Calu3 (cell line): Measurements from ENCODE around the gene CD34. TPM values are rescaled to one million over a fixed set of nuclear protein-coding genes. Genes with fewer than 3 reads are reported as not detected.

Source experiments
- BruUV-seq: library from RNA; stranded (reverse); fragments of 400-500 nt; replicated peaks from 2 replicates; lab custom pipeline; 2021; lab: Mats Ljungman, UMichigan
- CTCF ChIA-PET: fragments of 300-600 bp; sonication (Branson Sonifier 250); formaldehyde crosslinking; loops from one replicate; lab custom pipeline; 2022; ENCODE audit warnings: antibody characterized with exemption; lab: Charles Lee
- DNase-seq: peaks from one replicate; pipeline ENCODE4 v3.0.0; 2022
- H3K27ac Mint-ChIP-seq: one replicate; pipeline ENCODE4 v1.8.0; 2022; ENCODE audit warnings: mixed read lengths; ENCODE audit not compliant: unreplicated experiment
- H3K27me3 Mint-ChIP-seq: one replicate; pipeline ENCODE4 v1.8.0; 2022; ENCODE audit warnings: mixed read lengths; ENCODE audit not compliant: unreplicated experiment
- H3K36me3 Mint-ChIP-seq: one replicate; pipeline ENCODE4 v1.8.0; 2022; ENCODE audit warnings: mild to moderate bottlenecking, moderate library complexity, mixed read lengths; ENCODE audit not compliant: insufficient read depth, unreplicated experiment
- H3K4me1 Mint-ChIP-seq: one replicate; pipeline ENCODE4 v1.8.0; 2022; ENCODE audit warnings: mild to moderate bottlenecking, low read depth, mixed read lengths; ENCODE audit not compliant: unreplicated experiment
- H3K4me3 Mint-ChIP-seq: one replicate; pipeline ENCODE4 v1.8.0; 2022; ENCODE audit warnings: mild to moderate bottlenecking, low read depth, moderate library complexity, mixed read lengths; ENCODE audit not compliant: unreplicated experiment
- H3K9me3 Mint-ChIP-seq: one replicate; pipeline ENCODE4 v1.8.0; 2022; ENCODE audit warnings: low read depth, mixed read lengths; ENCODE audit not compliant: unreplicated experiment
- CTCF ChIP-seq: fragments of 200-600 bp; IDR thresholded peaks from one replicate; pipeline ENCODE4 v1.8.0; 2022; ENCODE audit warnings: antibody characterized with exemption; ENCODE audit not compliant: unreplicated experiment
- intact Hi-C: fragments of 100-400 bp; cut with micrococcal nuclease; formaldehyde crosslinking; loops from one replicate; pipeline ENCODE4 v1.10.0; 2022; ENCODE audit not compliant: unreplicated experiment
- total RNA-seq: library from RNA; stranded (reverse); gene quantifications from 2 replicates; pipeline ENCODE4 v1.2.3, GENCODE V29; 2022

Gene CD34
- total RNA-seq, 1 experiment from 2014 or later: 0.24 TPM

- DNase-seq: no peak
- H3K9me3 Mint-ChIP-seq: no peaks in the 10 kb centered on the region
- peaks cover 26% of the 10 kb centered on the region for H3K4me1 Mint-ChIP-seq
- H3K27ac Mint-ChIP-seq: no peak overlapping the region
- TF ChIP-seq CTCF: no peak
- CTCF ChIA-PET: interaction anchor here (1.0 kb wide), 1 partner anchor 12 kb away, joined by 3 read pairs; no protein-coding TSS in a partner anchor
- intact Hi-C loops: no loop called here
- peaks cover 38% of the 10 kb centered on the region for H3K27me3 Mint-ChIP-seq
- no TSS peak for BruUV-seq
- peaks cover 7% of the 10 kb centered on the region for H3K36me3 Mint-ChIP-seq
- no peak overlapping the region for H3K4me3 Mint-ChIP-seq
These were observed 1.2 kb downstream of the CD34 start for GRCh38 chr1:207909687-207910086.

DNA sequence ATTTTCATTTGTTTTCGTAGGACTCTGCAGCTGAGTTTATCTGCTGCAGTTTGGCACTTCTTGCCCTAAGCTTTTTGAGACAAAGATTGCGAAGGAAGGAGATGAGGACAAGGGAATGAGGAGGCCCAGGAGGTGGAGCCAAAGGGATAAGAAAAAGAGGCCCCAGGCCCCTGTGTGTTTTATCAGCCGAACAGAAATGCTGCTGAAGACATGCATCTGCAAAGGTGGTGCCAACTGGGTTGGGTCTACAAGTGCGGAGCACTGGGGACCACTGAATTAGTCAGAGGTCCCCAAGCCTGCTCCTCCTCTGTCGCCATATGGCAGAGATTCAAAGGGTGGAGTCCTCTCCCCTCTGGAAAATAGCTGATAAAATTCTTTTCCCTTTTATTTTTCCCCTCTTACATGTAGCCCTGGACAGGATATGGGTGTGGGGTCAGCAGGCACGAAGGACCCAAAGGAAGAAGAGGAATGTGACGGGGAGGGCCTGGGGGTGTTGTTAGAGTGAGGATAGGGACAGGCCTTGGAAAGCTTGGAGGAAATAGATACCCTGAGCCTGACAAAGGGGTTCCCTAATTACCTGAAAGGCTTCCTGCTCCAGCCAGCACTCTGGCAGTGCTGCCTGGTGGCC, 2.7 kb downstream of the CD34 start:
- intact Hi-C loops: no loop called here
- Mint-ChIP-seq H3K27me3 (peaks cover 38% of the 10 kb centered on the region), H3K36me3 (peaks cover 7% of the 10 kb centered on the region), H3K9me3 (no peaks in the 10 kb centered on the region), H3K4me1 (peaks cover 18% of the 10 kb centered on the region), H3K4me3 (no peak overlapping the region), H3K27ac (no peak overlapping the region)
- no peak for TF ChIP-seq CTCF
- no TSS peak for BruUV-seq
- CTCF ChIA-PET: interaction anchor here (0.7 to 2.2 kb wide), 3 partner anchors 18 to 109 kb away, joined by 3 to 22 read pairs (median 3); no protein-coding TSS in a partner anchor
- peak; percentile 22 for DNase-seq

GRCh38 chr1:207904391-207904790, 6.5 kb downstream of the CD34 start:
- Mint-ChIP-seq H3K4me1 (no peaks in the 10 kb centered on the region), H3K36me3 (no peaks in the 10 kb centered on the region), H3K27ac (no peak overlapping the region), H3K27me3 (peaks cover 2% of the 10 kb centered on the region), H3K9me3 (no peaks in the 10 kb centered on the region), H3K4me3 (no peak overlapping the region)
- no peak for TF ChIP-seq CTCF
- intact Hi-C loops: no loop called here
- CTCF ChIA-PET: interaction anchor here (1.3 to 1.7 kb wide), 2 partner anchors 34 to 59 kb away, joined by 4 read pairs; no protein-coding TSS in a partner anchor
- no TSS peak for BruUV-seq
- DNase-seq: no peak

- intact Hi-C loops: no loop called here
- Mint-ChIP-seq H3K4me1 (no peaks in the 10 kb centered on the region), H3K4me3 (no peak overlapping the region), H3K36me3 (no peaks in the 10 kb centered on the region), H3K27ac (no peak overlapping the region), H3K9me3 (no peaks in the 10 kb centered on the region), H3K27me3 (no peaks in the 10 kb centered on the region)
- TF ChIP-seq CTCF: no peak
- no peak for DNase-seq
- CTCF ChIA-PET: interaction anchor here (1.3 to 1.7 kb wide), 2 partner anchors 35 to 59 kb away, joined by 4 read pairs; no protein-coding TSS in a partner anchor
- BruUV-seq: no TSS peak
These were observed 7.2 kb downstream of the CD34 start for GRCh38 chr1:207903767-207904166.
